C1 segment of cervical spinal cord (tissue), 14 donors: Measurements from ENCODE around the gene GRK4.
"Not testable (repeated sequence)": the region's sequence is repeated elsewhere in the genome, so short reads cannot be mapped to it uniquely, and the experiment has no call there.

Experiments used
- DNase-seq, 14 donors: peaks; one replicate each; lab custom pipeline; 2025; lab: John Stamatoyannopoulos, UW

The GRK4 gene

GRCh38 chr4:2930758-2931511, 32.4 kb upstream of the GRK4 start:
- DNase-seq = peak in 6 of 14 donors; percentile 22 to 51 (median 34)

GRCh38 chr4:2931512-2932301, 31.7 kb upstream of the GRK4 start:
- peak in 5 of 14 donors; percentile 16 to 55 (median 27) for DNase-seq

GRCh38 chr4:2932321-2932950, 30.9 kb upstream of the GRK4 start:
- DNase-seq = no peak

- peak in 1 of 14 donors; percentile 39 for DNase-seq
Measured at GRCh38 chr4:2932951-2933565, 30.3 kb upstream of the GRK4 start.

GRCh38 chr4:2933566-2934076, 29.8 kb upstream of the GRK4 start:
- DNase-seq = peak in 2 of 14 donors; percentile 32 to 43

- no peak for DNase-seq
Measured at GRCh38 chr4:2934077-2934812, 29.1 kb upstream of the GRK4 start.

- peak in 13 of 14 donors; percentile 53 to 87 (median 74) for DNase-seq
Measured at GRCh38 chr4:2934813-2935761, 28.3 kb upstream of the GRK4 start.

- no peak for DNase-seq
Measured at GRCh38 chr4:2935762-2936743, 27.3 kb upstream of the GRK4 start.

- DNase-seq = peak in 1 of 14 donors; percentile 56
Measured at GRCh38 chr4:2936773-2937145, 26.6 kb upstream of the GRK4 start.

GRCh38 chr4:2937146-2937857, 26.1 kb upstream of the GRK4 start:
- DNase-seq = no peak

- DNase-seq = no peak
Measured at GRCh38 chr4:2937986-2938385, 25.4 kb upstream of the GRK4 start.

- DNase-seq = not testable (repeated sequence)
Measured at GRCh38 chr4:2938411-2938810, 25.0 kb upstream of the GRK4 start.

- no peak for DNase-seq
Measured at GRCh38 chr4:2938906-2939305, 24.5 kb upstream of the GRK4 start.

GRCh38 chr4:2939383-2940243, 23.8 kb upstream of the GRK4 start:
- DNase-seq = peak in 1 of 14 donors; percentile 72

GRCh38 chr4:2940267-2941137, 22.9 kb upstream of the GRK4 start:
- DNase-seq = no peak
